Immature natural killer cell (primary cell): ENCODE measurements around the gene UBE2J1. TPM values are rescaled to one million over a fixed set of nuclear protein-coding genes. Genes with fewer than 3 reads are reported as not detected.

Source experiments
- DNase-seq, 3 donors: peaks; one replicate each; pipeline ENCODE4 v3.0.0; 2022; ENCODE audit warnings: mixed read lengths in 1 of 3
- H3K27ac Mint-ChIP-seq, 6 donors: one replicate each; pipeline ENCODE4 v1.8.0; 2020; ENCODE audit warnings: mixed read lengths in 6 of 6, mild to moderate bottlenecking in 5 of 6, inconsistent platforms in 4 of 6, moderate library complexity in 3 of 6
- H3K27me3 Mint-ChIP-seq, 3 donors: one replicate each; pipeline ENCODE4 v1.8.0; 2020 to 2021; ENCODE audit warnings: low read depth in 3 of 3, mild to moderate bottlenecking in 3 of 3, mixed read lengths in 3 of 3, moderate library complexity in 3 of 3, inconsistent platforms in 1 of 3
- H3K36me3 Mint-ChIP-seq, 3 donors: one replicate each; pipeline ENCODE4 v1.8.0; 2020; ENCODE audit warnings: mixed read lengths in 3 of 3, inconsistent platforms in 2 of 3, mild to moderate bottlenecking in 2 of 3
- H3K4me1 Mint-ChIP-seq, 2 donors: one replicate each; pipeline ENCODE4 v1.8.0; 2020; ENCODE audit warnings: inconsistent platforms in 2 of 2, mild to moderate bottlenecking in 2 of 2, mixed read lengths in 2 of 2, moderate library complexity in 1 of 2
- H3K4me3 Mint-ChIP-seq, 5 donors: one replicate each; pipeline ENCODE4 v1.8.0; 2020; ENCODE audit warnings: mild to moderate bottlenecking in 5 of 5, mixed read lengths in 5 of 5, inconsistent platforms in 3 of 5, moderate library complexity in 3 of 5
- H3K9me3 Mint-ChIP-seq, 6 donors: one replicate each; pipeline ENCODE4 v1.8.0; 2020; ENCODE audit warnings: mild to moderate bottlenecking in 6 of 6, mixed read lengths in 6 of 6, inconsistent platforms in 4 of 6, moderate library complexity in 3 of 6
- polyA plus RNA-seq, 3 donors: library from polyadenylated mRNA; unstranded; fragments of 300-500 nt; fragmentation: Illumina TruSeq; gene quantifications; one replicate each; pipeline ENCODE4 v1.2.3, GENCODE V29; 2021

The UBE2J1 gene
- polyA plus RNA-seq, 3 donors from 2014 or later = 38.2 to 54.8 (median 40.8) TPM

GRCh38 chr6:89355511-89356194 is 3.1 kb upstream of the UBE2J1 start:
- Mint-ChIP-seq H3K4me3 (no peak overlapping the region), H3K36me3 (peaks cover 0 to 3% (median 0%) of the 10 kb centered on the region in 3 donors), H3K27ac (peak overlapping the region in 1 of 6 donors; percentile 14), H3K27me3 (peaks cover 0 to 11% (median 2%) of the 10 kb centered on the region in 3 donors), H3K4me1 (peaks cover 40 to 48% of the 10 kb centered on the region in 2 donors), H3K9me3 (no peaks in the 10 kb centered on the region)
- DNase-seq = no peak

GRCh38 chr6:89353702-89354392 is 1.3 kb upstream of the UBE2J1 start:
- Mint-ChIP-seq H3K27me3 (peaks cover 0 to 11% (median 2%) of the 10 kb centered on the region in 3 donors), H3K9me3 (no peaks in the 10 kb centered on the region), H3K4me3 (peak overlapping the region; percentile 76 to 86 (median 83)), H3K4me1 (peaks cover 57 to 62% of the 10 kb centered on the region in 2 donors), H3K27ac (peak overlapping the region; percentile 80 to 95 (median 87)), H3K36me3 (peaks cover 0 to 3% (median 0%) of the 10 kb centered on the region in 3 donors)
- DNase-seq = no peak

GRCh38 chr6:89353118-89353556 is 615 bp upstream of the UBE2J1 start:
- DNase-seq = no peak
- peaks cover 62 to 69% of the 10 kb centered on the region in 2 donors for H3K4me1 Mint-ChIP-seq
- H3K9me3 Mint-ChIP-seq = no peaks in the 10 kb centered on the region
- peaks cover 0 to 3% (median 0%) of the 10 kb centered on the region in 3 donors for H3K36me3 Mint-ChIP-seq
- peak overlapping the region; percentile 80 to 95 (median 87) for H3K27ac Mint-ChIP-seq
- peaks cover 0 to 11% (median 2%) of the 10 kb centered on the region in 3 donors for H3K27me3 Mint-ChIP-seq
- peak overlapping the region; percentile 76 to 86 (median 83) for H3K4me3 Mint-ChIP-seq

DNA sequence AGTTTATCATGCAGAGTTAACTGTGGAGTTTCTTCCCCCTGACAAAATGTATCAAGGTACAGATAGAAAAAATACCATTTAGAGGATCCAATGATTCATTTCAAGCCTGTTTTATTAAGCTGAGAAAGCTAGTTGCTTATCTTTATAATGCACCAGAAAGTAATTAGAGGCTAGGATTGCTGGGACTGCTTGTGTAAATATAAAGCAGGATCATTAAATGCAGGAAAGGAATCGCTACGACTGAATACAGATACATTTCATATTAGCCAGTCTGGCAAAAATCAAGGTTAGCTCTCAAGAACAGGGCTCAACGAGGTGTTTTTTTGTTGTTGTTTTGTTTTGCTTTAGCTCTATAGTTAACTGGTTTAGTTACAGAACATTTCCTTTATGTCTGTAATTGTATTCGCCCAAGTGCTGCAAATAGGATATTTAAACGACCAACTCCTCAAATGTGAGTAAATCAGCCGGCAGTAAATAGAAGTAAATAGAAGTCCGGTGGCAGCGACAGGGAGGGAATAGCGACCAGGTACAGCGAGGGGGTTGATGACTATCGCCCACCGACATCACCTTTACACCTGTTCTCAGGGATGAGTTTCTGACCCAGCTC is 748 bp downstream of the UBE2J1 start:
- Mint-ChIP-seq H3K27ac (peak overlapping the region; percentile 93 to 99 (median 97)), H3K27me3 (peaks cover 0 to 11% (median 2%) of the 10 kb centered on the region in 3 donors), H3K9me3 (no peaks in the 10 kb centered on the region), H3K4me3 (peak overlapping the region; percentile 96 to 99 (median 98)), H3K36me3 (peaks cover 0 to 3% (median 0%) of the 10 kb centered on the region in 3 donors), H3K4me1 (peaks cover 53 to 69% of the 10 kb centered on the region in 2 donors)
- no peak for DNase-seq

- Mint-ChIP-seq H3K9me3 (no peaks in the 10 kb centered on the region), H3K4me3 (peak overlapping the region; percentile 96 to 99 (median 98)), H3K27me3 (peaks cover 0 to 11% (median 2%) of the 10 kb centered on the region in 3 donors), H3K27ac (peak overlapping the region; percentile 93 to 99 (median 97)), H3K36me3 (peaks cover 0 to 3% (median 0%) of the 10 kb centered on the region in 3 donors), H3K4me1 (peaks cover 56 to 76% of the 10 kb centered on the region in 2 donors)
- DNase-seq = peak; percentile 17 to 33 (median 18)
Measured at GRCh38 chr6:89350281-89350966, 2.1 kb downstream of the UBE2J1 start.

GRCh38 chr6:89348372-89348771 is 4.2 kb downstream of the UBE2J1 start:
- peaks cover 0 to 3% (median 0%) of the 10 kb centered on the region in 3 donors for H3K36me3 Mint-ChIP-seq
- peak overlapping the region in 3 of 6 donors; percentile 10 to 48 (median 27) for H3K27ac Mint-ChIP-seq
- H3K9me3 Mint-ChIP-seq = no peaks in the 10 kb centered on the region
- peaks cover 57 to 84% of the 10 kb centered on the region in 2 donors for H3K4me1 Mint-ChIP-seq
- no peak for DNase-seq
- no peak overlapping the region for H3K4me3 Mint-ChIP-seq
- peaks cover 0 to 8% (median 2%) of the 10 kb centered on the region in 3 donors for H3K27me3 Mint-ChIP-seq

GRCh38 chr6:89347825-89348224 is 4.7 kb downstream of the UBE2J1 start:
- DNase-seq = no peak
- Mint-ChIP-seq H3K27ac (peak overlapping the region in 3 of 6 donors; percentile 10 to 73 (median 48)), H3K9me3 (no peaks in the 10 kb centered on the region), H3K4me1 (peaks cover 54 to 81% of the 10 kb centered on the region in 2 donors), H3K27me3 (peaks cover 0 to 4% (median 2%) of the 10 kb centered on the region in 3 donors), H3K4me3 (no peak overlapping the region), H3K36me3 (peaks cover 0 to 3% (median 0%) of the 10 kb centered on the region in 3 donors)

DNA sequence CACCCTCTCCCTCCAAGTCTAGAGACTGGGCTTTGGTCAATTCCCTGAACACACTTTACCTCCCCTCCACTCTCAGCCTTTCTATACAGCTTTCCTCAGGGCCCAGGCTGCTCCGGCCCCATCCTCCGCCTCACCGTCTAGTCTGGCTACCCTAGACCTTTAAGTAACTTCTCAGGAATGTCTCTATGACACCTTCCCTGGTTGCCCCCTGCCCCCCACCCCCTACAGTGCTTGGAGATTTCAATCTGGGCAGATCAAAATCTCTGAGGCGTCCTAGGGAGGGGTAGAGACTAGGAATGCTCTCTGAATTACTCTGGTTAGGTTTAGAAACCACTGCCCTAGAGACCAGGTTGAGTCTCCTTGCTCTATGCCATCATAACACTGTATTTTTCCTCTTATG is 6.1 kb downstream of the UBE2J1 start:
- no peak overlapping the region for H3K27ac Mint-ChIP-seq
- no peaks in the 10 kb centered on the region for H3K9me3 Mint-ChIP-seq
- peaks cover 47 to 74% of the 10 kb centered on the region in 2 donors for H3K4me1 Mint-ChIP-seq
- no peaks in the 10 kb centered on the region for H3K27me3 Mint-ChIP-seq
- H3K4me3 Mint-ChIP-seq = no peak overlapping the region
- no peak for DNase-seq
- H3K36me3 Mint-ChIP-seq = peaks cover 0 to 4% (median 0%) of the 10 kb centered on the region in 3 donors

DNA sequence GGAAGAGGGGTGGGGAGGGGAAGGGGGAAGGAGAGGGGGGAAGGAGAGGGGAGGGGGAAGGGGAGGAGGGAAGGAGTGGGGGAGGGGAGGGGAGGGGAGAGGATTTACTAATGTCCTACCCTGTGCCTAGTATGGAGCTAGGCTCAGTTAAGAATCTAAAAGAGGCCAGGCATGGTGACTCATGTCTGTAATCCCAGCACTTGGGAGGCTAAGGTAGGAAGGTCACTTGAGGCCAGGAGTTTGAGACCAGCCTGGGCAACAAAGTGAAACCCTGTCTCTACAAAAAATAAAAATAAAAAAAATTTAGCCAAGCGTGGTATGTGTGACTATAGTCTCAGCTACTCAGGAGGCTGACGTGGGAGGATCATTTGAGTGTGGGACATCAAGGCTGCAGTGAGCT is 13.0 kb downstream of the UBE2J1 start:
- no peak for DNase-seq

GRCh38 chr6:89335164-89335563 is 17.4 kb downstream of the UBE2J1 start:
- Mint-ChIP-seq H3K36me3 (peaks cover 12 to 36% (median 36%) of the 10 kb centered on the region in 3 donors), H3K4me1 (no peaks in the 10 kb centered on the region), H3K27me3 (peaks cover 0 to 2% (median 2%) of the 10 kb centered on the region in 3 donors), H3K27ac (no peak overlapping the region), H3K9me3 (no peaks in the 10 kb centered on the region), H3K4me3 (no peak overlapping the region)
- no peak for DNase-seq

More for the DNA sequence above, 13.0 kb downstream of the UBE2J1 start:
- H3K4me3 Mint-ChIP-seq = no peak overlapping the region
- H3K36me3 Mint-ChIP-seq = peaks cover 11 to 32% (median 21%) of the 10 kb centered on the region in 3 donors
- H3K27ac Mint-ChIP-seq = no peak overlapping the region
- H3K27me3 Mint-ChIP-seq = no peaks in the 10 kb centered on the region
- no peaks in the 10 kb centered on the region for H3K9me3 Mint-ChIP-seq
- peaks cover 6 to 11% of the 10 kb centered on the region in 2 donors for H3K4me1 Mint-ChIP-seq

- H3K9me3 Mint-ChIP-seq = no peaks in the 10 kb centered on the region
Measured at GRCh38 chr6:89330910-89331309, 21.6 kb downstream of the UBE2J1 start.

GRCh38 chr6:89328976-89329375 is 23.5 kb downstream of the UBE2J1 start:
- Mint-ChIP-seq H3K27ac (no peak overlapping the region), H3K27me3 (peaks cover 0 to 2% (median 2%) of the 10 kb centered on the region in 3 donors), H3K9me3 (no peaks in the 10 kb centered on the region), H3K4me3 (no peak overlapping the region), H3K4me1 (no peaks in the 10 kb centered on the region), H3K36me3 (peaks cover 25 to 47% (median 26%) of the 10 kb centered on the region in 3 donors)
- DNase-seq = no peak

More at GRCh38 chr6:89330910-89331309, 21.6 kb downstream of the UBE2J1 start:
- Mint-ChIP-seq H3K36me3 (peaks cover 25 to 47% (median 26%) of the 10 kb centered on the region in 3 donors), H3K27ac (no peak overlapping the region), H3K4me1 (no peaks in the 10 kb centered on the region), H3K27me3 (peaks cover 0 to 2% (median 2%) of the 10 kb centered on the region in 3 donors), H3K4me3 (no peak overlapping the region)
- DNase-seq = no peak

DNA sequence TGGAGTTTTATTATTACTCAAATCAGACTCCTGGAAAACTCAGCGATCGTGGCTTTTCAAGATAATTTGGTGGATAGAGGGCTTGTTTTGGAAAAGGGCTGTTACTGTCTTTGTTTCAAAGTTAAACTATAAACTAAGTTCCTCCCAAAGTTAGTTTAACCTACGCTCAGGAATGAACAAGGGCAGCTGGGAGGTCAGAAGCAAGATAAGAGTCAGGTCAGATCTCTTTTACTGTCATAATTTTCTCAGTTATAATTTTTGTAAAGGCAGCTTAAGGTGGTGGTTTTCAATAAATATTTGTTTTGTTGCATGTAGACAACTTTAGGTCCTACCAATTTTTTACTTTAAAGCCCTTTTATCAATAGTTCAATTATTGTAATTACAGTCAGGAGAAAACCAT is 28.2 kb downstream of the UBE2J1 start:
- no peak overlapping the region for H3K4me3 Mint-ChIP-seq
- H3K4me1 Mint-ChIP-seq = peaks cover 3 to 9% of the 10 kb centered on the region in 2 donors
- H3K27me3 Mint-ChIP-seq = peaks cover 0 to 2% (median 0%) of the 10 kb centered on the region in 3 donors
- DNase-seq = no peak
- H3K27ac Mint-ChIP-seq = no peak overlapping the region
- H3K9me3 Mint-ChIP-seq = no peaks in the 10 kb centered on the region
- peaks cover 12 to 39% (median 27%) of the 10 kb centered on the region in 3 donors for H3K36me3 Mint-ChIP-seq
